ENCODE measurements around the gene TACC2.

GRCh38 chr10:122276611-122277208 is 287.7 kb downstream of the TACC2 start:
- TF ChIP-seq, protein P1, sequence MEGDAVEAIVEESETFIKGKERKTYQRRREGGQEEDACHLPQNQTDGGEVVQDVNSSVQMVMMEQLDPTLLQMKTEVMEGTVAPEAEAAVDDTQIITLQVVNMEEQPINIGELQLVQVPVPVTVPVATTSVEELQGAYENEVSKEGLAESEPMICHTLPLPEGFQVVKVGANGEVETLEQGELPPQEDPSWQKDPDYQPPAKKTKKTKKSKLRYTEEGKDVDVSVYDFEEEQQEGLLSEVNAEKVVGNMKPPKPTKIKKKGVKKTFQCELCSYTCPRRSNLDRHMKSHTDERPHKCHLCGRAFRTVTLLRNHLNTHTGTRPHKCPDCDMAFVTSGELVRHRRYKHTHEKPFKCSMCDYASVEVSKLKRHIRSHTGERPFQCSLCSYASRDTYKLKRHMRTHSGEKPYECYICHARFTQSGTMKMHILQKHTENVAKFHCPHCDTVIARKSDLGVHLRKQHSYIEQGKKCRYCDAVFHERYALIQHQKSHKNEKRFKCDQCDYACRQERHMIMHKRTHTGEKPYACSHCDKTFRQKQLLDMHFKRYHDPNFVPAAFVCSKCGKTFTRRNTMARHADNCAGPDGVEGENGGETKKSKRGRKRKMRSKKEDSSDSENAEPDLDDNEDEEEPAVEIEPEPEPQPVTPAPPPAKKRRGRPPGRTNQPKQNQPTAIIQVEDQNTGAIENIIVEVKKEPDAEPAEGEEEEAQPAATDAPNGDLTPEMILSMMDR (IDR thresholded peaks at IDR 0.05), result no peak
- no peak for TF ChIP-seq POLR2A (IDR thresholded peaks at IDR 0.05)
